GM12874 (cell line): Measurements from ENCODE around the gene WDTC1.

Source experiments
- TF ChIP-seq, protein P1 (sequence below): IDR thresholded peaks from 2 replicates; pipeline ENCODE4 v1.5.1; 2011; ENCODE audit warnings: low read depth, mild to moderate bottlenecking, control low read depth, low read length, moderate library complexity; ENCODE audit not compliant: insufficient read depth

Gene WDTC1

GRCh38 chr1:27241677-27242076 is 7.2 kb downstream of the WDTC1 start:
- TF ChIP-seq, protein P1, sequence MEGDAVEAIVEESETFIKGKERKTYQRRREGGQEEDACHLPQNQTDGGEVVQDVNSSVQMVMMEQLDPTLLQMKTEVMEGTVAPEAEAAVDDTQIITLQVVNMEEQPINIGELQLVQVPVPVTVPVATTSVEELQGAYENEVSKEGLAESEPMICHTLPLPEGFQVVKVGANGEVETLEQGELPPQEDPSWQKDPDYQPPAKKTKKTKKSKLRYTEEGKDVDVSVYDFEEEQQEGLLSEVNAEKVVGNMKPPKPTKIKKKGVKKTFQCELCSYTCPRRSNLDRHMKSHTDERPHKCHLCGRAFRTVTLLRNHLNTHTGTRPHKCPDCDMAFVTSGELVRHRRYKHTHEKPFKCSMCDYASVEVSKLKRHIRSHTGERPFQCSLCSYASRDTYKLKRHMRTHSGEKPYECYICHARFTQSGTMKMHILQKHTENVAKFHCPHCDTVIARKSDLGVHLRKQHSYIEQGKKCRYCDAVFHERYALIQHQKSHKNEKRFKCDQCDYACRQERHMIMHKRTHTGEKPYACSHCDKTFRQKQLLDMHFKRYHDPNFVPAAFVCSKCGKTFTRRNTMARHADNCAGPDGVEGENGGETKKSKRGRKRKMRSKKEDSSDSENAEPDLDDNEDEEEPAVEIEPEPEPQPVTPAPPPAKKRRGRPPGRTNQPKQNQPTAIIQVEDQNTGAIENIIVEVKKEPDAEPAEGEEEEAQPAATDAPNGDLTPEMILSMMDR: no peak

DNA sequence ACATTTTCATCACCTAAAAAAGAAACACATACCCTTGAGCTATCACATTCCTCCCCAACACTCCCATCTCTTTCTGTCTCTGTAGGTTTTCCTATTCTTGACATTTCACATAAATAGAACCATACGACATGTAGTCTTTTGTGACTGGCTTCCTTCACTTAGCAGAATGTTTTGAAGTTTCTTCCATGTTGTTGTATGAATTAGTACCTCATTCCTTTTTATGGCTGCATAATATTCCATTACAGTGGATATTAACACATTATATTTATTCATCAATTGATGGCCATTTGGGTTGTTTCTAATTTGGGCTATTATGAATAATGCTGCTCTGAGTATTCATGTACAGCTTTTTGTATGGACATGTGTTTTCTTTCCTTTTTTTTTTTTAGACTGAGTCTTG is 11.8 kb downstream of the WDTC1 start:
- TF ChIP-seq, protein P1: no peak

DNA sequence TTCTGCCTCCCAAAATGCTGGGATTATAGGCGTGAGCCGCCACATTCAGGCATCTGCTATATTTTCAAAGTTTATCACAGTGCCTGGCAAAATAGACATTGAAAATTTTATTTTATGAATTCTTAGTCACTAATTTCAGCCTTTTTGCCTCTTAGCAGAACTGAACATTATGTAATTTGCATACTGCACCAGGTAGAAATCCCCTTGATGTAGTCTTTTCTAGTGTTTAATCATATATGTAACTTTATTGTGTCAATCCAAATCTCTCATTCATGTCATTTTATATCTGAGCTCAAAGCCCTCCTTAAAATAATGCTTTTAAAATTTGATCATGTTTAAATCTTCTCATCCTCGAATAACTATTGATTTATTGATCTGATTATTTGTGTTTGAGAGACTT is 19.2 kb downstream of the WDTC1 start:
- TF ChIP-seq, protein P1: no peak

DNA sequence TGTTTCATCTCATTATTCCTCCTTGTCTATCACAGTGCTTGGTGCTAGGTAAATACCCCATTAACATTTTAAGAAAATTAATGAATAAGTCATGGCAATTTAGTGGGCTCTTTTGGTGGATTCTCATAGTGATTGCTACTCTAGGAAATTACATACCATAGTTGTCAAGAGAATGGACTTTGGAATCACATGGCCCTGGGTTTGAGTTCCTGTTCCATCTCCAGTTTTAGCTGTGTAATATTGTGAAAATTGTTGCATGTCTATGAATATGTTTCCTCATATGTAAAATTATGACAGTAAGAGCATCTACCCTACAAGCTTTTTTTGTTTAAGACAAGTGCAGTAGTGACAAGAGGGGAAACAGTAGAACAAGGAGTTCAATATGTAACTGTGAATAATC is 20.7 kb downstream of the WDTC1 start:
- TF ChIP-seq, protein P1: no peak

GRCh38 chr1:27257155-27257554 is 22.7 kb downstream of the WDTC1 start:
- TF ChIP-seq, protein P1: no peak

GRCh38 chr1:27258598-27258997 is 24.2 kb downstream of the WDTC1 start:
- TF ChIP-seq, protein P1: no peak

- TF ChIP-seq, protein P1: no peak
These were observed 32.7 kb downstream of the WDTC1 start for GRCh38 chr1:27267153-27267552.

- TF ChIP-seq, protein P1: no peak
These were observed 34.8 kb downstream of the WDTC1 start for GRCh38 chr1:27269276-27269675.
